CMK (cell line): ENCODE data around the gene TMX2.
"Not testable (repeated sequence)": the region's sequence is repeated elsewhere in the genome, so short reads cannot be mapped to it uniquely, and the experiment has no call there.

Experiments used
- DNase-seq: peaks from one replicate; pipeline ENCODE4 v3.0.0-alpha.2; 2010; ENCODE audit warnings: low read depth

TMX2 gene, protein sequence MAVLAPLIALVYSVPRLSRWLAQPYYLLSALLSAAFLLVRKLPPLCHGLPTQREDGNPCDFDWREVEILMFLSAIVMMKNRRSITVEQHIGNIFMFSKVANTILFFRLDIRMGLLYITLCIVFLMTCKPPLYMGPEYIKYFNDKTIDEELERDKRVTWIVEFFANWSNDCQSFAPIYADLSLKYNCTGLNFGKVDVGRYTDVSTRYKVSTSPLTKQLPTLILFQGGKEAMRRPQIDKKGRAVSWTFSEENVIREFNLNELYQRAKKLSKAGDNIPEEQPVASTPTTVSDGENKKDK

DNA sequence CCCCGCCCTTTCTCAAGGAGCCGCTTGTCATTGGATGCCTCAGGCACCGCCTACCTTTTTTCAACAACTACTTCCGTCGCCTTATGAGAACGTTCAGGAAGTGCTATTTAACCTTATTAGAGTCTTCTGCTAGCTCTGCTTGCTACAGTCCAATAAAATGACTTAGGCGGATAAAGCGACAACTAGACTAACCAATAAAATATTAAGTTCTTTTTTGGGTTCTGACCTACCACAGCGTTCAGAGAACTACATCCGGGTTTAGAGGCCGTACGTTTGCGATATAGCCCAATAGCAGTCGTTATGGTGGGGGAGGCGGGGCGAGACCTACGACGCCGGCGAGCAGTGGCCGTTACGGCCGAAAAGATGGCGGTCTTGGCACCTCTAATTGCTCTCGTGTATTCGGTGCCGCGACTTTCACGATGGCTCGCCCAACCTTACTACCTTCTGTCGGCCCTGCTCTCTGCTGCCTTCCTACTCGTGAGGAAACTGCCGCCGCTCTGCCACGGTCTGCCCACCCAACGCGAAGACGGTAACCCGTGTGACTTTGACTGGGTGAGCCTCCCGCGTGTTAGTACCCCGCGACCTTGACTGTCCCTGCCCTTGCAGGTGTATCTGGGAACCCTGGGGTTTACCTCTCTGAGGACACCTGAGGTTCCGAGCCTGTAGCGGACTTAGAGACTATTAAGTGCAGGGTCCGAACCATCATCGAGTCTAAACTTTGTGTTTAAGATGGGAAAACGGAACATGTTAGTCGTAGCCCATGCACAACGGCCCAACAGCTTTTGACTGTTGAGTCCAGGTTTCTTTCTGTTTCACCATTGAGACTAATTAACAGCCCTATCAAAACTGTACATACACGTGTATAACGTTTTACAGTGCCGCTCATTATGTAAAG is at the start of gene TMX2:
TMX2 (plus strand) TSS at position 338 of the 895 bp plus-strand sequence; CDS start at position 364, 26 bp downstream.
- DNase-seq, result peak; percentile 83

DNA sequence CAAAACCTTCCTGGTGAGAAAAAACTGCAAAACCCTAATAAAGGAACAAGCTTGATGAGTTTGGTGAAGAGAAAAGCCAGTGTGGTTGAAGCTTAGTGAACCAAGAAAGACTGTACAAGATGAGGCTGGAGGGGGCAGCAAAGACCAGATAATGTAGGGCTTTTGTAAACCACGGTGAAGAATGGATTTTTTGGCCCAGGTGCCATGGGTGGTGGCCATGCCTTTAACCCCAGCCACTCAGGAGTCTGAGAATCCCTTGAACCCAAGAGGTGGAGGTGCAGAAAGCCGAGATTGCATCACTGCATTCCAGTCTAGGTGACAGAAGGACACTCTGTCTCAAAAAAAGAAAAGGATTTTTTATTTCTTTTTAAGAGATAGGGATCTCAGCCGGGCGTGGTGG is 49.5 kb upstream of the TMX2 start:
- no peak for DNase-seq

DNA sequence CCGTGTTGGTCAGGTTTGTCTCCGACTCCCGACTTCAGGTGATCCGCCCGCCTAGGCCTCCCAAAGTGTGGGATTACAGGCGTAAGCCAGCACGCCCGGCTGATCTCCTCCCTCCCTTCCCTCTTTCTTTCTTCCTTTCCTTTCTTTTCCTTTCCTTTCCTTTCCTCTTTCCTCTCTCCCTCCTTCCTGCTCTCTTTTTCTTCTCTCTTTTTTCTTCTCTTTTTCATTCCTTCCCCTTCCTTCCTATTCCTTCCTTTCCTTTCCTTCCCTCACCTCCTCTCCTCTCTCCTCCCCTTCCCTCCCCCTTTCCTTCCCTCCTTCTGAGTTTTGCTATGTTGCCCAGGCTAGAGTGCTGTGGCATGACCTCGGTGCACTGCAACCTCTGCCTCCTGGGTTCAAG is 48.4 kb upstream of the TMX2 start:
- no peak for DNase-seq

DNA sequence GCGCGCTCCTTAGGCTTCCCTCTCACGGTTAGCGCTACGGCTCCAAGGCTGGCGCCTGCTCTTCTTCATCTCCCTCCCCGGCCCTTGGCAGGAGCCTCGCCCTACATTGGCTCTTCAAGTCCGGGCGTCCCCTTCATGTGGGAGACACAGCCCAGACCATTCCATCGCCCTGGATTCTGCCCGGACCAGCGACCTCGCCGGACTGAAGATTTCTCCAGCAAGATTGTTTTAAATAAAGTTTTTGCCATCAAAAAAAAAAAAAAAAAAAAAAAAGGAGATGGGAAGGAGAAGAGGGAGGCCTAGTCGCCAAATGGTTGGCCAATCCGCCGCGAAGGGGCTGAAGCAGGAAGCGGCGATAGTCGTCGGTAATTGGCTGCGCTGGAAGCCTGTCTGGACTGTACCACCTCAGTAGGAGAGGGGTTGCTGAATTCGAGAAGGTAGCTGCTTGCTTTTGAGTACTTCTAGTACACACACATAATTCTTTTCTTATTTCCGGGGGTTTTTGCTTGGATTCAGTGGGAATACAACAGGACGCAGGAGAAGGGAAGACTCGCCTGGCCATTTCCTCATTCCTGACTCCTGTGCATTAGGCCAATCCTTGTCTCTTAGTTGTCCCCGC is 45.2 kb upstream of the TMX2 start:
- peak; percentile 94 for DNase-seq

DNA sequence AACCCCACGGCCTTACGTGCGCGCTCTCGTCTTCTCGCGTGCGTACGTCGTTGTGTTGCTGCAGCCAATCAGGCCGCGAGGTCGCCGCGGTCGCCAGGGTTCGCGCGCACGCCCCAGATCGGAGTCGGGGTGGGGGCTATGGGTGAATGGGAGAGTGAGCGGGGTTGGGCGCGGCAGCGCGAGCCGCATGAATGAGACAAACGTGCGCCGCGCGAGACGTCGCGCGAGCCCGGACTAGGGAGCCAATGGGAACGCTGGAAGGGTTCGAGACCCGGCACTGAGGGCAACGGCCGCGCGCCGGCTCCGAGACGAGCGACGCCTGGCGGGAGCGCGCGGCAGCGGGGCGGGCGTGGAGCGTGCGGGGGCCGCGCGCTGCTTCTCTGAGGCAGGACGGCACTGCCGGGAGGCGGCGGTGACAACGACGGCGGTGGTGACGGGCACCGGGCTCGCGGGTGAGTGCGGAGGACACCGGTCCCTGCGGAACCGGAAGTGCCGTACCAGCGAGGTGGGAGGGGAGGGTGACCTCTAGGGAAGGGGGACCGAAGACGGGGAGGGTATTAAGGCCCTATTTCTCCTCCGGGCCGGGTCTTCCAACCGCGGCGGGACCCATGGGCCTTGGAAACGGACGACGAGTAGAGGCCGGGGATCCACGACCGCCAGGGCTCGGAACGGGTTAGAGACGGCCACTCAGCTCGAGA is 44.5 kb upstream of the TMX2 start, which contains the start of gene ZDHHC5:
ZDHHC5 (plus strand) TSS at position 379 of the 698 bp plus-strand sequence. CDS start 4,977 bp downstream, outside the sequence.
- DNase-seq, result peak; percentile 95

DNA sequence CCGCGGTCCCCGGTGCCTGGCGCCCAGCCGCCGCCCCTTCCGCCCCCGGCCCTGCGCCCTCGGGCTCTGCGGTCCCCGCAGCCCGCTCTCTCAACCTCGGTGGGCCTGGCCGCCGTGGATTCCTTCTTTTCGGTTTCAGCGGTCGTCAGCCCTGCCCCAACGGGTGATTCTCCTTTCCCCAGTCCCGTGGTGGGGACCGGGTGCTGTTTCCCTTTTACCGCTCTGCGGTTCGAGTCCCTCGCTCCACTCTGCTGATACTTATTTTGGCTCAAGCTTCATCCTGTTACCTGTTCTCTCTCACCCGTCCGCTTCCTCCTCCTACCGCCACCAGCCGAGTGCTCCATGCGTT is 44.0 kb upstream of the TMX2 start:
- no peak for DNase-seq

DNA sequence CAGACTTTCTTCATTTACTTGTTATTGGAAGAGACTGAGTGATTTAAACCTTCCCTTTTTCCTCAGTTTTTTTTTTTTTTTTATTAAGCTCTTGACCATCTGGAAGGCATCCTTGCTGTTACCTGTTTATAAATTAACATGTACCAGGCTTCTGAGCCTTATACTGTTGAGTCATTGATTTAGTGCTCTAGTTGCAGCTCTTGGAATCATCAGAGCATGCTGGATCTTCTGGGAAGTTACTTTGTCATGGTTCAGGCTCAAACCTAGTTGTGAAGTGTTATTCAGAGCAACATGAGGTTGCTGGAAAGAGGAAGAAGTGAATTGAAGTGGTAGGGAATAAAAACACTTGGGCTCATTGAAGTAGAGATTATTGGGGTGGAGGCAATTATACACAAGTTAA is 38.1 kb upstream of the TMX2 start:
- DNase-seq, result no peak

DNA sequence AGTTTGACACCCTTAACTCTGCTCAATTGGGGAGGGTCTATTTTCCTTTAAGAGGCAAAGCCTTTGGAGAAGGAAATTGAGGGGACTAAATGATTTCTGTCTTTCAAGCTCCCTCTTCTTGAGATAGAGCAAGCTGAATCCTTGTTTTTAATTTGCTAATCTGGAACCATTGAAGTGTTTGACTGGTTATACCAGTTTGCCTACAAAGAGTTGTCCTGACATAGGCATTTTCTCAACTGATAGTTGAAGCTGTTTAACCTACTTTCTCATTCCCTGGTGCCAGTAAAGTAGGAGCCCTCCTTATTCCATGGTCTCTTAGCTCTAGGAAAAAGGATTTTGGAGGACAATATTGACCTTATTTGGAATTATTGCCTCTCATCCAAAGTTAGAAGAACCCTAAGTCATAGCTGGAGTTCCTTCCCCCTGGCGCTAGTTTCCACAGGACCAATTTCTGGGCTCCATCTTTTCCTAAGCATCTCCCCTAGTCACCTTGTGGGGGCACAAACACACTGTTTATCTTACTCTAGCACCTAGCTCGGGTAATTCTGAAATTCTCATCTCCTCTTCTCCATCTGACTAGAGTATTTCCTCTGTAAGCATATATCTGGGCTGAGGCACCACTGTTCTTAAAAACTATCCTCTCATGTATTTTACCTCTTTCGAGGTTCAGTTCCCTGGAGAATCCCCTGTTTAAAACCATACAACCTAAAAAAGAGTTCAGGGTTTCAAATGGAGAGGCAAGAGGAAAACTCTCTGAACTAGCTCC is 37.0 kb upstream of the TMX2 start:
- DNase-seq, result no peak

DNA sequence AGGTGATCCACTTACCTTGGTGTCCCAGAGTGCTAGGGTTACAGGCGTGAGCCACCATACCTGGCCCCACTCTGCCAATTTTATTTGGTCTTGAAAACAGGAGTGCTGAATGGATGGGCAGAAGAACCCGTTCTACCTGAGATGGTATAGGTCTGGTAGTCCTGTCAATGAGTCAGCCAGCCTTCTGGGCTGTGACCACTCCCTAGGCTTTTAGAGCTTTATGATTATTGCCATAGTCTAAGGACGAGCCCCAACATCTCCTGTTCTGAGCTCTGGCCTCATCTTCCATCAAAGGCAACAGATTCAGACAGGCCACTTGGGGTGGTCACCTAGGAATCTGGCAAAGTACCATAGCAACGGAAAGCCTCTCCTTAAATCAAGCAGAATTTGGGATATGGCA is 33.0 kb upstream of the TMX2 start:
- no peak for DNase-seq

DNA sequence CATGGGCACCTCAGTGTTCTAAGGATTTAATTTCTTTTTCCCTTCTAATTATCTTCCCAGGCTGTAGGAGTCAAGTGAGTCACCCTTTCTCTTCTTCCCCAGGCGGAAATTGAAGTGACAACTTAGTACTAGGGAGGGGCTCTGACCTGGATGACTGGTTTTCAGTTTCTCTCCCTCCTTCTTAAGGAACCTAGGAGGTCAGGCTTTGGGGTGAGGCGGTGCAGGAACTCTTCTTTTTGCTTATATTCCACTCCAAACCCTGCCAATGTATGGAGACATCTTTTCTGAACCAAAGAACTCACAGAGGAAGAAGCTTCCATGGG is 31.9 kb upstream of the TMX2 start:
- no peak for DNase-seq

DNA sequence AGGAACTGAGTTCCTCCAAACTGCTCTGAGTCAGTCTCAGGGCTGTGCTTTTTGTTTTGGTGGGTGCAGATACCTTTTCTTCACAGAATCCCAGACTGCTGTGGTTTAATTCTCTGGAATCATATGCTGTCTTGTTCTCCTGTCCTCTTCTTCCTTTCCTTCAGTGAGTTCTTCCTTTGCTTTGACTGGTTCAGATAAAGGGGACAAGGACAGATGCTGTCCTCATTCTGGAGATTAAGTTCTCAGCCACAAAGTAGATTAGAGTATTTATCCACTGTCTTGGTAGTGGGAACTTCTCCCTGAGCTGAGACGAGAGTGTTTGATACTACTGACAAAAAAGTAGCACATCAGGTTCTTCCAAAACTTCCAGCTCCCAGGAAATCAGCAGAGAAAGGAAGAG is 31.2 kb upstream of the TMX2 start:
- DNase-seq, result no peak

DNA sequence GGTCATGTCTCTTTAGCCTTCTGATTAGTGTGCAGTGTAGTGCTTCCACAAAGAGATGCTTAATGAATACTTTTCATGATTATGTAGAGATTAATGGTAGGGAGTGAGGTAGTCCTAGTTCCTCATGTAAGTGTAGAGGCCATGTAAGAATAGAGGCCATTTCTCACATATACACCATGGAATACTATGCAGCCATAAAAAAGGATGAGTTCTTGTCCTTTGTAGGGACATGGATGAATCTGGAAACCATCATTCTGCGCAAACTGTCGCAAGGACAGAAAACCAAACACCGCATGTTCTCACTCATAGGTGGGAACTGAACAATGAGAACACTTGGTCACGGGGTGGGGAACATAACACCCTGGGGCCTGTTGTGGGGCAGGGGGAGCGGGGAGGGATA is 21.9 kb upstream of the TMX2 start:
- not testable (repeated sequence) for DNase-seq

DNA sequence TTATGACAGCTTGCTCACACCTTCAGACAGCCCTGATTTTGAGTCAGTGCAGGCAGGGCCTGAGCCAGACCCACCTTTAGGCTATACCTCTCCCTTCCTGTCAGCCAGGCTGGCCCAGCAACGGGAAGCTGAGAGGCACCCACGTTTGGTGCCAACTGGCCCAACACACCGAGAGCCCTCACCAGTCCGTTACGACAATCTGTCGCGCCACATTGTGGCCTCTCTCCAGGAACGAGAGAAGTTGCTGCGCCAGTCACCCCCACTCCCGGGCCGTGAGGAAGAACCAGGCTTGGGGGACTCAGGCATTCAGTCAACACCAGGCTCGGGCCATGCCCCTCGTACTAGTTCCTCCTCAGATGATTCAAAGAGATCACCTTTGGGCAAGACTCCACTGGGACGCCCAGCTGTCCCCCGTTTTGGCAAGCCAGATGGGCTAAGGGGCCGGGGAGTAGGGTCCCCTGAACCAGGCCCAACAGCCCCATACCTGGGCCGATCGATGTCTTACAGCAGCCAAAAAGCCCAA is 13.5 kb upstream of the TMX2 start:
- no peak for DNase-seq

DNA sequence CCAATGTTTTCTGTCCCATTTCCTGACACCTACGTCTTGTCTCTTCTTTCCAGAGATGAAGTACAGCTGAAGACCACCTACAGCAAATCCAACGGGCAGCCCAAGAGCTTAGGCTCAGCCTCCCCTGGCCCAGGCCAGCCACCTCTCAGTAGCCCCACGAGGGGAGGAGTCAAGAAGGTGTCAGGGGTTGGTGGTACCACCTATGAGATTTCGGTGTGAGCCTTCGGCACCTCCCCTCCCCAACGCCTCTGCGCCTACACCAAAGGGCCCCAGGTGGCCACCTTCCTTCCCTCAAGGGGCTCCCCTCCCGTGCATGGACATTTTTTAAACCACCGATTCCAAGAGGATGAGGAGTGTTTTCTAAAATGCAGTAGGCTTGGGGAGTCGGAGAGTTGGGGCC is 12.6 kb upstream of the TMX2 start:
- DNase-seq, result no peak

DNA sequence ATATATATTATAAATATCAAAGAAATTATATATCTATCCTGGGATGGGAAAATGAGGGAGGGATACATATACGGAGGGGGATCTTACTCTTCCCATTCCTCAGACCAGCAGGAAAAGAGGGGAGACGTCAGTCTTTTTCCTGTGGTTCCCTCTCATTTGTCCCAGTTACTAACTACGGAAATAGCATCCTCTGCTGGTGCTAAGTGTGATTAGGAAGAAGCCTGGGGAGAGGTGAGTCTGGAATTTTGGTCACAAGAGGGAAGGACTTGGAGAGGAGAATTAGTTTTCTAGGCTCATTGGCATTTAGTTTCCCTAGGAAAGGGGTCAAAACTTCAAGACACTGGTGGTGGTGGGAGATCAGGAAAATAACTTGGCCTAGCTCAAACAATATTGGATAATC is 12.0 kb upstream of the TMX2 start:
- DNase-seq, result no peak

DNA sequence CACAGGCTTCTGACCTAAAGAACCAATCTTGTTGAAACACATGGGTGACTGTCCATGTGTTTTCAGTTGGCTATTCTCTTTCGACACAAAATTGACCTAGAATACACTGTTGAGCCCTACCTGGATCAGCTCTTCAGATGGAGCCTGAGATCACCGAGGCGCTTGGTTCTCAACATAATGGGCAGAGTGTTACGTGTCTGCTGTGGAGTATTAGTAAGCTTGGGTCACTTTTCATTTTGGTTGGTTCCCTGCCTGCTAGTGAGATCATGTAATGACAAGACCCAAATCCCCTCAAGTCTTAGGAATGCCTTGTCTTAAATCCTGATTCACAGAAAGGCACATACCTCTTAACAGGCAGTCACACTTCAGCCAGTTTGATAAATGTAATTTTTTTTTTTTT is 9.1 kb upstream of the TMX2 start:
- DNase-seq, result no peak

DNA sequence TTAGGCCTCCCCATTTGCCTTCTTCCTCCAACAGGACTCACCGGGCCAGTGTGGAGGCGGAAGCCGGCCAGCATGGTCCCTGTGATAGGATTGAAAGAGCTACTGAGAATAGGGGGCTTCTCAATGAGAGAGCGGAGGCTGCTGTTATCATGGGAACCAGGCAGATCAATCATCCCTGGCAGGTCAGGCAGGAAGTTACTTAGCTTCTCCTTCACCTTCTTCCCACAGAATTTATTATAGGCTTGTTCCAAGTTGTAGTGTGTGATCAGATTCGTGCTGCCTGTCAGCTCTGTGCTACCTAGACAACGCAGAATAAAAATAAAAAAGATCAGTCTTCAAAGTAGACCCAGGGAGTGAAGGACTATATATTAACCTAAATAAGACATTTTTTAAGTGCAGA is 7.5 kb upstream of the TMX2 start:
- DNase-seq, result no peak

DNA sequence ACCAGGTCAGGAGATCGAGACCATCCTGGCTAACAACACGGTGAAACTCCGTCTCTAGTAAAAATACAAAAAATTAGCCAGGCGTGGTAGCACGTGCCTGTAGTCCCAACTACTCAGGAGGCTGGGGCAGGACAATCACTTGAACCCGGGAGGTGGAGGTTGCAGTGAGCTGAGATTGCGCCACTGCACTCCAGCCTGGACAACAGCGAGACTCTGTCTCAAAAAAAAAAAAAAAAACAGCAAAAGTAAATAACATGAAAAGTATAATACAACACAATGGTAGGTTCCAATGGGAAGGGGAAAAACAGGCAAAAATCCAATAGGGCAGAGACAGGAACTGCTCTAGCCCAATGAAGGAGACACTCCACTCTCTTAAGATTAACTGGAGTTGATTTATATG is 7.0 kb upstream of the TMX2 start:
- not testable (repeated sequence) for DNase-seq

DNA sequence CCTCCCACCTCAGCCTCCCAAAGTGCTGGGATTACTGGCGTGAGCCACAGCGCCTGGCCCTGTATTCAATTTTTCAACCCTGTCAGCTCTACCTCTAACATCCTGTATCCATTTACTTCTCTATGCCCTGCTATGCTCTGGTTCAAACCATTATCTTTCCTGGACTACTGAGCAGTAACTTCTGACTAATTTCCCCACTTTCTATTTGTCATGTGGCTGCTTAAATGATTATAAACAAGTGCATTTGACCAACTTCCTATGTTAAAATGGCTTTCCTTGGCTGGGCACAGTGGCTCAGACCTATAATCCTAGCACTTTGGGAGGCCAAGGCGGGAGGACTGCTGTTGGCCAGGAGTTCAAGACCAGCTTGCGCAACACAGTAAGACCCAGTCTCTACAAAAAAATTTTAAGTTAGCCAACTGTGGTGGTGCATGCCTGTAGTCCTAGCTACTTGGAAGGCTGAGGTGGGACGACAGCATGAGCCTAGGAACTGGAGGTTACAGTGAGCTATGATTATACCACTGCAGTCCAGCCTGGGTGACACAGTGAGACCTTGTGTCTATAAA is 2.5 kb upstream of the TMX2 start:
- no peak for DNase-seq

DNA sequence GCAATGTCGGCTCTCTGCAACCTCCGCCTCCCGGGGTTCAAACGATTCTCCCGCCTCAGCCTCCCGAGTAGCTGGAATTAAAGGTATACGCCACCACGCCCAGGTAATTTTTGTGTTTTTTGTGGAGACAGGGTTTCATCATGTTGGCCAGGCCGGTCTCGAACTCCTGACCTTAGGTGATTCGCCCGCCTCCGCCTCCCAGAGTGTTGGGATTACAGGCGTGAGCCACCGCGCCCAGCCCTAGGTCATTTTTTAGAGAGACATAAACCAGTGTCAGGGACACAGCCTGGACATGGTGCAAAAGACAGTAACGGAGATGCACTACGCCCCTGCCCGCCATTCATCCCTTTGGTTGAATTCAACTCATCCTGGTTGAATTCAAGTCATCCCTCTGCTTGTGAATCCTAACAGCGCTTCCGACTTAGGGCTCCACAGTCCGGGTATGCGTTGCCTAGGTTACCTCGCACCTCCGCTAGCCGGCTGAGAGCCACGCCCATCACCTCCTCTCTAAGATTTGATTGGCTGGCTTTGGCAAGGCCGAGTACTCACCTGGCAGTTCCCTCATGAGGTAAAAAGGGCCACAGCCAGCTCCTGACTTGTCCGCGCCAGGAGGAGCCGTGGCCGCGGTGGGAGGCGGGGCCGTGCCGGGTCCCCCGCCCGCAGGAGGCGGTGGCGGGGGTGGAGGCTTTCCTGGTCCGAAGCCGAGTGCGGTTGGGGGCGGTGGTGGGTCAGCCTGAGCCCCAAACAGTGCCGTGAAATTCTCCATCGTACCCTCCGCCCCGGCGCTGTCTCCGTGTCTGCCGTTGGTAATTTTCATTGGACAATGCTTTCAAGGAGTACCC is 758 bp upstream of the TMX2 start, which contains the start of gene MED19:
MED19 (minus strand) TSS at position 802 of the 842 bp plus-strand sequence; CDS start at position 766, 36 bp downstream.
- peak; percentile 33 for DNase-seq
